Measurements from ENCODE around the gene CDK19.

CDK19 gene

DNA sequence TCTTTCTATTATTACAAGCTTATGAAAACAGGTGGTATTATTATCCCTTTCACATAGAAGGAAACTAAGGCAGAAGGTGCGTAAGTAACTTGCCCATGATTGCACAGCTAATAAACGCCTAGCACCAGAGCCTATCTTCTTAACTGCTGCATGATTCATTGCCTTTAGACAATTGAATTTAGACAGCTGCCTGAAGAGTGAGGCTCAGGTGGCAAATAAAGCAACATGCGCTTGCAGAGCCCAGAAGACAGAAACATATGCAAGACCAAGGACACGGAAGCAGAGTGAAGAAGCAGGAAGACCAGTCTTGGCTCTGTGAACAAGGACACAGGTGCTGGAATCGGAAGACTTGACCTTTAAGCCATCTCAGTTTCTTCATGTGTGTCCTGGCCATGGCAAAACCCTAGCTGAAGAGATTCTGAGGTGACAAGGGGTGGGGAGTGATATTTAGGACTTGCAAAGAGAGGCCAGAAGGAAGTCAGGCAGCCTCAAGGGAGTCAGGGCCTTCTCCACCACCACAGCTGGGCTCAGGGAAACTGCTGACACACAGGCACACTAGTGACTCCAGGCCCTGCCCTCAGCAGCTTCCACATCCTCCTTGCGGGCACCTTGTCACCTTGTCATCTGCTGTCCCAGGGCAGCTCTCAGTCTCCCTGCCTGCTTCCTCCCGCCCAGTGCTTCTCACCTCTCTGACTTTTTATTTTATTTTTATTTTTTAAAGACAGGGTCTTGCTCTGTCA, 247.1 kb downstream of the CDK19 start:
- DNase-seq (ENCODE audit: low read depth) = peak; percentile 73
- TF ChIP-seq MYC (IDR thresholded peaks at IDR 0.05; ENCODE audit: low read depth, low read length) (no peak), MAX (IDR thresholded peaks at IDR 0.05; ENCODE audit: low read depth, low read length) (no peak)
- H3K4me3 ChIP-seq (ENCODE audit: low read depth, low read length) = no peak overlapping the region

DNA sequence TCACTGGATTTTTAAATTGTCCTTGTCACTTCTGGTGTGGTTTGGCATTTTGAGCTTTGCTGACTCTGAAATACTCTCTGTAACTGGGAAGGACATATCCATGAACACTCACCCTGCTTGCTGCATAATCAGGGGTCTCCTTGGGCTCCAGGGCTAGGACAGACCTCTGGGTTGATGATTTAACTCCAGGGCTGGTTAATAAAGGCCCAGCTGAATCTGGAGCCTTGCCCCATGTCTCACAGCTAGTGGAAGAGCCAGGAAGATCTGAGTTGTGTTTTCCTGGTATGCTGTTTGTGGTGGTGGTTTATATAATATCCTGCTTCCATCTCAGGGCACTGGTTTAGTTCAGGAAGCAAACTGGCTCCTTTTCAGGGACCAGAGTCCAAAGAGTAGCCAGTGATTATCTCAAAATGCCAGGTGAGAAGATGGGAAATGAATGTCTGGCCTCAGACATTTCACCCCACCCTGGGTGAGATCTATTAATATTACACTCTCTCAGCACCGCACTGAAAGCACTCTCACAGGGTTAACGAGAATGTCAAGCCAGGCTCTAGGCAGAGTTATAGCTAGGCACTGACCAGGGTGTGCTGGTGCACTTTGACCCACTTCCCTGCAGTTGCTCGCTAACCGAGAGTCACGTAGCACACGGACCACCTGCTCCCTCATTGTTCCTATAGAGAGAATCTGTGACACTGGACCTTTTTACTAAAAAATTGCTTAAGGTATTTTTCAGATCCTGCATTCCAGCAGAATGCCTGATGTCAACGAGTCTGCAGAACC, 248.7 kb downstream of the CDK19 start:
- TF ChIP-seq MYC (IDR thresholded peaks at IDR 0.05; ENCODE audit: low read depth, low read length) = no peak
- TF ChIP-seq MAX (IDR thresholded peaks at IDR 0.05; ENCODE audit: low read depth, low read length) = no peak
- no peak for TF ChIP-seq POLR2A (IDR thresholded peaks at IDR 0.05; ENCODE audit: extremely low read depth, insufficient read length)
- TF ChIP-seq CTCF (IDR thresholded peaks at IDR 0.05; ENCODE audit: low read depth, low read length) = no peak
- no peak overlapping the region for H3K4me3 ChIP-seq (ENCODE audit: low read depth, low read length)
- no peak for DNase-seq (ENCODE audit: low read depth)

- DNase-seq (ENCODE audit: low read depth) = no peak
- no peak overlapping the region for H3K4me3 ChIP-seq (ENCODE audit: low read depth, low read length)
These were observed 250.4 kb downstream of the CDK19 start for GRCh38 chr6:110564703-110565421.

GRCh38 chr6:110563711-110564110, 251.6 kb downstream of the CDK19 start:
- no peak for TF ChIP-seq MYC (IDR thresholded peaks at IDR 0.05; ENCODE audit: low read depth, low read length)
- no peak for TF ChIP-seq MAX (IDR thresholded peaks at IDR 0.05; ENCODE audit: low read depth, low read length)
- no peak for TF ChIP-seq CTCF (IDR thresholded peaks at IDR 0.05; ENCODE audit: low read depth, low read length)
- TF ChIP-seq POLR2A (IDR thresholded peaks at IDR 0.05; ENCODE audit: extremely low read depth, insufficient read length) = no peak
- DNase-seq (ENCODE audit: low read depth) = no peak
- no peak overlapping the region for H3K4me3 ChIP-seq (ENCODE audit: low read depth, low read length)

More at GRCh38 chr6:110564703-110565421, 250.4 kb downstream of the CDK19 start:
- no peak for TF ChIP-seq POLR2A (IDR thresholded peaks at IDR 0.05; ENCODE audit: extremely low read depth, insufficient read length)
- no peak for TF ChIP-seq CTCF (IDR thresholded peaks at IDR 0.05; ENCODE audit: low read depth, low read length)

- TF ChIP-seq MYC (IDR thresholded peaks at IDR 0.05; ENCODE audit: low read depth, low read length) (no peak), MAX (IDR thresholded peaks at IDR 0.05; ENCODE audit: low read depth, low read length) (no peak), CTCF (IDR thresholded peaks at IDR 0.05; ENCODE audit: low read depth, low read length) (no peak)
- no peak overlapping the region for H3K4me3 ChIP-seq (ENCODE audit: low read depth, low read length)
- DNase-seq (ENCODE audit: low read depth) = no peak
These were observed 252.9 kb downstream of the CDK19 start for GRCh38 chr6:110562316-110562915.

DNA sequence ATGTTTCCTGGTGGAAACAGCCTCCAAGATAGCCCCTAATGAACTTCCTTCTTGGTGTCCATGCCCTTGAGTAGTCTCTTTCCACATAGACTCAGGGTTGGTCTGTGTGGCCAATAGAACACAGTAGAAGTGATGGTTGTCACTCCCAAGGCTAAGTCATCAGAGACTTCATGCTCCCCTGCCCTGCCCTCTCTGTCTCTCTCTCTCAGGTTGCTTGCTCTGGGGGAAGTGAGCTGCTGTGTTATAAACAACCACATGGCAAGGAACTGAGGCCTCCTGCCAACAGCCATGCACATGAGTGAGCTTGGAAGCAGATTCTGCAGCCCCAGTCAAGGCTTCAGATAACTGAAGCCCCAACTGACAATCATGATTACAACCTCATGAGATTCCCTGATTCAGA, 253.6 kb downstream of the CDK19 start:
- no peak overlapping the region for H3K4me3 ChIP-seq (ENCODE audit: low read depth, low read length)
- no peak for TF ChIP-seq CTCF (IDR thresholded peaks at IDR 0.05; ENCODE audit: low read depth, low read length)
- TF ChIP-seq MYC (IDR thresholded peaks at IDR 0.05; ENCODE audit: low read depth, low read length) = no peak
- TF ChIP-seq MAX (IDR thresholded peaks at IDR 0.05; ENCODE audit: low read depth, low read length) = no peak
- TF ChIP-seq POLR2A (IDR thresholded peaks at IDR 0.05; ENCODE audit: extremely low read depth, insufficient read length) = no peak
- no peak for DNase-seq (ENCODE audit: low read depth)

Data from NB4 (cell line).